LNCaP clone FGC (cell line): ENCODE measurements around the gene CHMP4B.

Experiments
- DNase-seq: peaks from one replicate; pipeline ENCODE4 v3.0.0-alpha.2; 2011; ENCODE audit warnings: low read depth
- H3K4me3 ChIP-seq: 2 replicates; pipeline ENCODE4 v1.5.1; 2011; ENCODE audit warnings: mild to moderate bottlenecking, low read depth, low read length, control low read depth
- CTCF ChIP-seq: IDR thresholded peaks from 2 replicates; pipeline ENCODE4 v1.5.1; 2012; ENCODE audit warnings: mild to moderate bottlenecking; ENCODE audit not compliant: control insufficient read depth, insufficient read depth; ENCODE audit errors: extremely low read depth

CHMP4B gene

GRCh38 chr20:33810259-33810658 is 889 bp upstream of the CHMP4B start:
- H3K4me3 ChIP-seq, result no peak overlapping the region
- DNase-seq, result no peak
- no peak for TF ChIP-seq CTCF

- no peak for TF ChIP-seq CTCF
- DNase-seq, result no peak
- H3K4me3 ChIP-seq, result peak overlapping the region; percentile 84
Measured at GRCh38 chr20:33811776-33812151, 616 bp downstream of the CHMP4B start.

- no peak for DNase-seq
- TF ChIP-seq CTCF, result no peak
- H3K4me3 ChIP-seq, result peak overlapping the region; percentile 84
Measured at GRCh38 chr20:33812152-33812849, 1.2 kb downstream of the CHMP4B start.

GRCh38 chr20:33812908-33813462 is 1.8 kb downstream of the CHMP4B start:
- peak overlapping the region; percentile 84 for H3K4me3 ChIP-seq
- no peak for TF ChIP-seq CTCF
- DNase-seq, result no peak

- no peak for TF ChIP-seq CTCF
- H3K4me3 ChIP-seq, result no peak overlapping the region
- no peak for DNase-seq
Measured at GRCh38 chr20:33814238-33814712, 3.1 kb downstream of the CHMP4B start.

GRCh38 chr20:33815671-33816070 is 4.5 kb downstream of the CHMP4B start:
- no peak overlapping the region for H3K4me3 ChIP-seq
- no peak for TF ChIP-seq CTCF
- DNase-seq, result no peak

GRCh38 chr20:33816191-33816590 is 5.0 kb downstream of the CHMP4B start:
- DNase-seq, result no peak
- no peak overlapping the region for H3K4me3 ChIP-seq
- TF ChIP-seq CTCF, result no peak
